CD4-positive, alpha-beta T cell treated with Interleukin-17A for 4 hours (primary cell): ENCODE measurements around the gene SLC39A6.
"Not testable (repeated sequence)": the region's sequence is repeated elsewhere in the genome, so short reads cannot be mapped to it uniquely, and the experiment has no call there.

Experiments used
- DNase-seq: peaks from one replicate; pipeline ENCODE4 v3.0.0-alpha.2; 2020; ENCODE audit warnings: mixed read lengths

SLC39A6 gene

GRCh38 chr18:36129300-36130038 is at the start of gene SLC39A6, which contains the start of gene ELP2:
TSS of gene SLC39A6 (minus strand) at chr18:36129340. CDS start at chr18:36127007, 2,333 bp downstream.
TSS of gene ELP2 (plus strand) at chr18:36129899. CDS start at chr18:36129934, 35 bp downstream.
- peak; percentile 98 for DNase-seq

DNA sequence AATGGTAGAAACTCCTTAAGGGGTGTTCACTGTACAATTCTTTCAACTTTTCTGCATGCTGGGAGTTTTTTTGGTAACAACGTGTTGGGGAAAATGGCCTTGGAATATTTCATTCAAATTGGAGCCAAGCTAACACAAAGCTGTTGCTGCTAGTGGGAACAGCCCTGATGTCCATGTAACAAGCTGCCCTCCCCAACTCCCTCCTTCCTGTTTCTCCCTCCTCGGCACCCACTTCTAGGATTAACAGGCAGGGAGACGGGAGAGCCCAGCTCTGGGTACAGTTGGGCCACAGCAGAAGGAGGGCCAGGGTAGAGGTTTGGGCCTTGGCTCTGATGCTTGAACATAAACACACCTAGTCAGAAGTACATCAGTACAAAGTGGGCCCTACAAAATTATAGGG is 48.8 kb upstream of the SLC39A6 start:
- no peak for DNase-seq

DNA sequence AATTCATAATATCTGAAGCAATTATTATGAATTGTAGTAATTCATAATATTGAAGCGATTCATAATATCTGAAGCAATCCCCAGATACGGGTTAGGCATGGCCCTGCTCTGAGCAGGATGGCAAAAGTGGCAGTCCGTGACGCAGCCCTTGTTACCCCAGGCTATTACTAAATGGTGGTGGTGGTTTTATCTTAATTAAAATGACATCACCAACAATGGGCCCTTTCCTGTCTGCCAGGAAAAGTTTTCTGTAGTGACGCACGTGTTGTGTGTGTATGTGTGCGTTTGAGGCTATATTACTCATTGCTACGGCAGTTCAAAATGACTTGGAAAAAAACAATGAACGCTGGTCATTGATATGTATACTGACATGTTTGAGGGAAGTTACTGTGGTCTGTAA is 47.6 kb upstream of the SLC39A6 start:
- no peak for DNase-seq

- no peak for DNase-seq
Measured at GRCh38 chr18:36176177-36176584, 47.0 kb upstream of the SLC39A6 start.

GRCh38 chr18:36175481-36175880 is 46.3 kb upstream of the SLC39A6 start:
- DNase-seq, result no peak

GRCh38 chr18:36169938-36170337 is 40.8 kb upstream of the SLC39A6 start:
- no peak for DNase-seq

- not testable (repeated sequence) for DNase-seq
Measured at GRCh38 chr18:36168296-36168695, 39.2 kb upstream of the SLC39A6 start.

DNA sequence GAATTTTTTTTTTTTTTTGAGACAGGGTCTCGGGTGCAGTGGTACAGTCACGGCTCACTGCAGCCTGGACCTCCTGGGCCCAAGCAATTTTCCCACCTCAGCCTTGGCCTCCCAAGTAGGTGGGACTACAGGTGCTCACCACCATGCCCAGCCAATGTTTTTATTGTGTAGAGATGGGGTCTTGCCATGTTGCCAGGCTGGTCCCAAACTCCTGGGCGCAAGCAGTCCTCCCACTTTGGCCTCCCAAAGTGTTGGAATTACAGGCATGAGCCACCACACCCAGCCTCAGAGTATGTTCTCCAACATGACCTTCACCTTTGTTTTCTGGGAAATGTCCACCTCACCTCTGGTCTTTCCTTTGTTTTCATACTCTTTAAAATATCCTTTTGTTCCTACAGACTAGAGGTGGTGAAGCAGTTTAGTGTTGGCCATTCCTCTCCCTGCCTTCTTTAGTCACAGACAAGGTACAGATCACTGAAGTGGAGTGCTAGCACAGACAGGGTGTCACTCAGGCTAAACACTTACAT is 38.6 kb upstream of the SLC39A6 start:
- DNase-seq, result no peak

- DNase-seq, result no peak
Measured at GRCh38 chr18:36162981-36163380, 33.8 kb upstream of the SLC39A6 start.

GRCh38 chr18:36160959-36161371 is 31.8 kb upstream of the SLC39A6 start:
- no peak for DNase-seq

GRCh38 chr18:36158266-36158867 is 29.2 kb upstream of the SLC39A6 start:
- no peak for DNase-seq

- no peak for DNase-seq
Measured at GRCh38 chr18:36157441-36157840, 28.3 kb upstream of the SLC39A6 start.

- no peak for DNase-seq
Measured at GRCh38 chr18:36155851-36156757, 27.0 kb upstream of the SLC39A6 start.

DNA sequence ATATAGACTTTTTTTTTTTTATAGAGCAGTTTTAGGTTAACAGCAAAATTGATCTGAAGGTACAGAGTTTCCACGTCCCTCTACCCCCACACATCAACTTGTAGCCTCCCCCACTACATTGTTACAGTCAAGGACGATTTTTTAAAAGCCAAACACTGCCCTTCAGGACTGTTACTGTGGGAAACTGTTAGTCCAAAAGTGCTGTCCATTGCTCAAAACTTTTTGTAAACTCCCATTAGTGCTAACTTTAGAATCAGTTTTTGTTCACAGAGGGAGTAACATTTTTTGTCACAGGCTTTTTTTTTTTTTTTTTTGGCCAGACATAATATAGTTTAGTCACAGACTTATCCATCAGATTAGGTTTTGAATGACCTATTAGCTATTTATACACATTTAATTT is 24.6 kb upstream of the SLC39A6 start:
- no peak for DNase-seq

GRCh38 chr18:36153203-36153602 is 24.1 kb upstream of the SLC39A6 start:
- DNase-seq, result no peak

GRCh38 chr18:36152781-36153180 is 23.6 kb upstream of the SLC39A6 start:
- DNase-seq, result no peak

- DNase-seq, result no peak
Measured at GRCh38 chr18:36149514-36150289, 20.6 kb upstream of the SLC39A6 start.

- DNase-seq, result no peak
Measured at GRCh38 chr18:36143391-36143790, 14.3 kb upstream of the SLC39A6 start.

GRCh38 chr18:36142751-36143150 is 13.6 kb upstream of the SLC39A6 start:
- no peak for DNase-seq

GRCh38 chr18:36141576-36141975 is 12.4 kb upstream of the SLC39A6 start:
- DNase-seq, result no peak

DNA sequence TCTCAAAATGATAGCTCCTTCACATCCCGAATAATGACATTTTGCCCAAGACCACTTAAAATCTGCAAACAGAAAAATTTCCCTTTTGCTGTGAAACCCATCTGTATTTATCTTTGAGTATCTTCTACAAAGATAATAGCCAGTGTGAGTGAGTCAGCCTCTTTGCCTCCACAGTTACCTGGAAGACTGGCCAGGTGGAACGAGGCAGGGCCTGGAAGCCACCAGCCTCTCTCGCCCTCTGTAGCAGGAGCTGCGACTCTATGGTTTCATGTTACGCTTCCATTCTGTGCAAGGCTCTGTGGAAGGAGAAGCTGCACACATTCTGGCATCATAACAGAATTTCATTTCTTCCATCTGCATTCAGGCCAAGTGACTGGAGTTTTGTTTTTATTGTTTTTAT is 10.1 kb upstream of the SLC39A6 start:
- DNase-seq, result no peak

DNA sequence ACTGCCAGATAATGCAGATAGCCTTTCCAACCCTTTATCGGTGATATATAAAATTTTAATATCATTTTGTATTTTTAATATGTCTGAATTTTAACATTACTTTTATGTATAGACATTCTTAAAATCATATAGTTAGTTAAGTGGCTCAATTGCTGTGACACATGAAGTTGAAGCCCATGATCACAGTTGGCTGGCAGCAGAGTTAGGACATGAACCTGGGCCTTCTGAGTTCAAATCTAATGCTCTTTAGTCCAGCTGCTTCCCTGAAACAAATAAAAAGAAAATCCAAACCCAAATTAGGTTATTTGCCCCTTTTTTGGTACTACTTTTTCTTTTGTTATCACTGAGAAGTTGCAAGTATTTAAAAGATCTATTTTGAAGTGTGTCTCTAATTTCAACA is 6.1 kb upstream of the SLC39A6 start:
- DNase-seq, result no peak
